Adipose tissue (tissue), 3 donors: ENCODE results near the gene NAV2. TPM values are rescaled to one million over a fixed set of nuclear protein-coding genes. Genes with fewer than 3 reads are reported as not detected.

Source experiments
- H3K27ac ChIP-seq: one replicate; pipeline ENCODE4 v1.5.1; 2013; ENCODE audit warnings: low read depth, low read length
- WGBS, 3 donors: extraction: QIAGEN DNeasy Blood & Tissue Kit; methylation state at CpG; one replicate each; pipeline ENCODE4 v1.1.7; 2013; 5-methylcytosine and 5-hydroxymethylcytosine counted together
- polyA plus RNA-seq, 3 donors: library from polyadenylated mRNA; stranded (reverse); fragments of 200-250 nt; gene quantifications; one replicate each; pipeline ENCODE4 v1.2.3, GENCODE V29; 2013
- donor health status: healthy with polysubstance abuse.
- donor health status: Bipolar disorder and iron deficiency.
- donor health status: healthy.

The NAV2 gene
- polyA plus RNA-seq, 3 donors = 3.9 to 5.1 (median 4.8) TPM

DNA sequence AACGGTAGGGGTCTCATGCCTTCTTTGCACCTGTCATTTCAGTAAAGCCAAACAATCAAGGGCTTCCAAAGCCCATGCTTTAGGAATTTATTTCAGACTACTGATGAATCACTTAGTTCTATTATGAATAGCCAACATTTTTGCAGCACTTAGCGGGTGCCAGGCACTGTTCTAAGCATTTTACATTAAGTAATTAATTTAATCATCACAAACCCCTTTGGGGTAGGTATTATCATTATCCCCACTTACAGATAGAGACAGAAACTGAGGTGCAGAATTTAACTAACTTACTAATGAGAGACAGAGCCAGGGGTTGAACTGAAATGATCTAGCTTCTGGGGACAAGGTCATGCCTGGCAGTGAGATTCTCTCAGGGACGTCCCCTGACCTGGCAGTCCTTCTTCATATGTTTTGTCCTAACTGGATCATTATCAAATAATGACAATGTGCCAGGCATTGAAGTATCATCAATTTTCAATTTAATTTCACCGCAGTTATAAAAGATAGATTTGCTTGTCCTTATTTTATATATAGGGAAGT is 31.7 kb upstream of the NAV2 start:
- no peak overlapping the region for H3K27ac ChIP-seq
- 63 to 75% (median 69%) methylated on average over 4 of the region's 4 CpGs for WGBS, 3 donors

DNA sequence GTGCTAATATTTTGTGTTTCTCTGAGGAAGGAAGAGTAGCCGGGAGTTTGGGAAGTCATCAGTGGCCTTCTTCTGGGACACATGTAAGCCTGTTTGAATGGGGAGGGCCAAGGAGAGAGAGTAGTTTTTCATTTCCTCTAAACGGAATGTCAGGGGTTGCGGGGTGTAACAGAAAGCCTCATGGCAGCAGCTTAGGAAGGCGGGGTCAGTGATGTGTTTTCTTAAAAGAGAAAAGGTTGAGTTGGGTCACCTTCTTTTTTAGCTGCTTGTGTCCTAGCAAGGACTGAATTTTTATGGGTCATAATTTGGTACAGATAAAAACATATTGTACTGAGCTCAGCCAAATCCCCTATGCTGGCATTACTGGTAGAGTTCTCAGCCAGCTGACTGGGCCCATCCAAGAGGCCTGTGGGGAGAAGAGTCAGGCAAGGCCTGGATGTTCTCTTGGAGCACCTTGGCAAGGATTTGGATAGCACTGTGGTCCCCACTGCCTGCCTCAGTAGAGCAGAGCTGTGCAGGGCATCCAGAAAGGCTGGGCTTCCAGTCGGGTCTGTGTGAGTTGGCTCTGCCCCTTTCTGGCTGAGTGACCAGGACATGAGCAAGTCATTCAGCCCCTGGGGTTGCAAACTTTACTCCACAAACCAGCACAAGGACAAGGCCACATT is 29.4 kb upstream of the NAV2 start:
- no peak overlapping the region for H3K27ac ChIP-seq
- 44 to 67% (median 53%) methylated on average over 5 of the region's 5 CpGs for WGBS, 3 donors

DNA sequence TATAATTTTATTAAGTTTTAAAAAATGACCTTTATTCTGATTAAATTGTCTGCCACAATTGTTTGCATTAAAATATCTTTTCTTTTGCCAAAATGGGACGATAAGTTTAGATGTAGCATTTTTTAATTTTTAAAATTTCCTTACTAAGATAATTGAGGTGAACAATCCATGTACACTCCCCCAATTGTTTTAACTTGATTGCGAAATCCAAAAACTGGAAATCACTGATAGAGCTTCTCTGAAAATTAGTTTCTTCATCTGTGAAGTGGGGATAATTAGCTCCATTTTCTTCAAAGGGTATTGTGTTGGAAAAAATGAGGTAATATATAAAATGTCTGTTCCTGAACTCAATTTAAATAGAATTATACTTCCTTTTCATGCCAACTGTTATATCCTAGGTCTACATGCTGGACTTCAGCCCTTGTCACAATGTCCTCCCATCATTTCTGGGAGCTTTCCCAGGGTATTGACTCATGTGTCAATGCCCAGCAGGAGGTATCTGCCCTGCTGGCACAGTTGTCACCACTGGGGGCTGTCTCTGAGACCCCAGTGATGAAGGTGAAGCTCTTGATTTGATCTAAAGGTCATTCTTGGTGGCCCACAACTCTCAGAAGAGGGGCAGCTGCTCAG is 28.7 kb upstream of the NAV2 start:
- no peak overlapping the region for H3K27ac ChIP-seq
- WGBS, 3 donors = 79 to 92% (median 84%) methylated on average over 2 of the region's 2 CpGs

DNA sequence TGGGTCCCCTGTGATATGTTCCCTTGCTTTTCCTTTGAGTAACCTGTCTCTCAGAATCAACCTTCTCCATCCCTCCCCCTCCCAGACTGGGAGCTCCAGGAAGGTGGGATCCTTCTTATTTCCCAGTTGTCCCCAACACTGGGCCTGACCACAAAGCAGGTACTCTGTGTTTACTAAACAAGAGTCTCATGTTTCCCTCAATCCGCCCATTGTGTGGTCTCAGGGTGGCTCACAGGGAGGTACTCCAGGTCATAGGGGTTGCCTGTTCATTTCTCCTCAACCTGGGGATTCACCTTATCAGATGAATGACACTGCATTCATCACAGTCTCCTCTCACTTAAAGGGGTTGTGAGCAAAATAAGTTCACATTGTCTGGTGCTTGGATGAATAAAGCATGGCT is 26.4 kb upstream of the NAV2 start:
- 46 to 92% (median 88%) methylated on average over 1 of the region's 1 CpG for WGBS, 3 donors

DNA sequence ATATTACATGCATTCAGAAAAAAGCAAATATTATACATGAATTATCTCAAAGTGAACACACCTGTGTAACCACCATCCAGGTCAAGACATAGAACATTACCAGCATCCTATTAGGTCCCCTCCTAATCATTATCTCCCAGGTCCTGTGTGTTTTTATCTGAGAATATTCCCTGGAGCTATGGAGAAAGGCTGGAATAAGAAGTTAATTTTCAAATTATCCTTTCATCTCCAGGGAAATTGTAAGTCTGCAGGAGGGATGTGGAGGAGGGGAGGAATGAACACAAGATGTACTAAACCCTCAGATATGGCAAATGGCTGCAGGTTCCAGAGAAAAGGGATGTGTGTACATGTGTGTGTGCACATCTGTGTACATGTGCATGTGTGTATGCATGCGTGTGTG is 25.2 kb upstream of the NAV2 start:
- whole genome bisulfite sequencing, 3 donors = 91 to 95% (median 93%) methylated on average over 1 of the region's 1 CpG
- H3K27ac ChIP-seq = no peak overlapping the region

More for the DNA sequence above, 26.4 kb upstream of the NAV2 start:
- no peak overlapping the region for H3K27ac ChIP-seq

DNA sequence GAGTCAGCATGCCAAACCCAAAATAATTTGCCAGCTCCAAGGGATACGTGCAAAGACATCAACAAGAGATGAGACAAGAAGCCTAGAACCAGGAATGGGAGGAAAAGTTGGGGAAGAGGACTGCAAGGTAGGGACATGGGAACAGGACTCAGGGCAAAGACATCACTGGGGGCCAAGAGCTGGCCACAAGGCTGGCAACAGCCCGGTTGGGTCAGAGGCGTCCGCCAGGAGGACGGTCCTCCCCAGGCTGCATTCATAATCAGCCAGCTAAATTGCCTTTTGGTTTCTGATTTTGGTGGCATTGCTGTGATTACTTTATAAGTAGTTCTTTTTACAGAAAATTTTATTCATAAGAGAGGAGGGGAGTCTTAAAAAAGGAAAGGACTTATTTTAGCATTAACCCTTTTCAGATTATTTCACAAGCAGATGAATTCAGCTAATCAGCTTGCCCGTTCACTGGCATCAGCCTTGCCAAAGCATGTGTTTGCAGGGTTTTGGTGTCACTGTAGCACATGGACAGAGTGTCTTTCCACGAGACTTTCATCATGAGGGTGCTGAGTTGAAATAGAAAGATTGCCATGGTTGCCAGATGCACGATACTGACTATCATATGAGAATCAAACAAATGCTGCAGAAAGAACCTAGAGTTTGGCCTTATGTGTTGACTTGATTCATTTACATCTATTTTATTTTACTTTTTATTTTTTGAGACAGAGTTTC is 23.2 kb upstream of the NAV2 start:
- H3K27ac ChIP-seq = no peak overlapping the region
- WGBS, 3 donors = 72 to 88% (median 87%) methylated on average over 8 of the region's 8 CpGs

DNA sequence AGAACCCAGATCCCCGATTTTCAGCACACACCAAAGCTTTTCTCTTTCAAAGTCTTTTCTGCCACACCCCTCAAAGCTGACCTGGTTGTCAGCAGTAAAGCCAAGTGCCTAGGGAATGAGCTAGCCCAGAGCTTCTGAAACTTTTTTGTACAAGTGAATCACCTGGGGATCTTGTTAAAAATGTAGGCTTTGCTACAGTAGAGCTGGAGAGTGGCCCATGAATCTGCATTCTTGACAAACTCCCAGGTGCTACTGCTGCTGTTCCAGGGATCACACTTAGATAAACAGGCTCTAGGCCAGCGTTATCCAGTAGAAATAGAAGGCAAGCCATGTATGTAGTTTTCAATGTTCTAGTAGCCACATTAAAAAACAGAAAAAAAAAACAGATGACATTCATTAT is 21.8 kb upstream of the NAV2 start:
- 63 to 90% (median 83%) methylated on average over 2 of the region's 2 CpGs for WGBS, 3 donors
- no peak overlapping the region for H3K27ac ChIP-seq

DNA sequence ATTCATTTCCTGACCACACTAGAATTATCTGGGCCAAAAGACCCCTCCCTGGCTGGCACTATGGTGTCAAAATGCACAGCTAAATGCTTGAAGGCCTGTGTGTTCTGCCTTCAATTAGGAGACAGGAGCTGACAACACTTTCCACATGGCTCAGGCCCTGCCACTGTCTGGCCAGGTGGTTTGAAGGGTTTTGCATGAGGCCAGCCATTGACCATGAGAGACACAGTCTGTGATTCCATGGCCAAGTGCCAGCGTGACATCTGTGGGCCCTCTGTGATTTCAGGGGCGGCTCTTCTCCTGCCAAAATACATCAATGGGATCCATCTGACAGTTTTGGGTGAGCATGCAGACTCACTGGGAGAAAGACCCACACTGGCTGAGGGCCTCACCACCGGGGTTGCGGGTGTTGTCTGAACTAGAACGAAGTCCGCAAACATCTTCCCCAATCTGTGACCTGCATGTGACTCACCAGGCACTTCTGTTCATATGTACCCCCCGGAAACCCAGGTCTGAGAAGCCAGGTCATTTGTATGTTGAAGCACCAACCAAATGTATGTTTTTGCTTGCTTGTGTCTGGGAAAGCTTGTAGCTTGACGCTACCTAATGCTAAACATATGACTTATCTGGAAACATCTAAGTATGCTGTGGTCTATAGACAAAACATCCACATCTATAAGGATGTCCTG is 20.7 kb upstream of the NAV2 start:
- 88 to 93% (median 89%) methylated on average over 8 of the region's 8 CpGs for WGBS, 3 donors
- H3K27ac ChIP-seq = no peak overlapping the region

DNA sequence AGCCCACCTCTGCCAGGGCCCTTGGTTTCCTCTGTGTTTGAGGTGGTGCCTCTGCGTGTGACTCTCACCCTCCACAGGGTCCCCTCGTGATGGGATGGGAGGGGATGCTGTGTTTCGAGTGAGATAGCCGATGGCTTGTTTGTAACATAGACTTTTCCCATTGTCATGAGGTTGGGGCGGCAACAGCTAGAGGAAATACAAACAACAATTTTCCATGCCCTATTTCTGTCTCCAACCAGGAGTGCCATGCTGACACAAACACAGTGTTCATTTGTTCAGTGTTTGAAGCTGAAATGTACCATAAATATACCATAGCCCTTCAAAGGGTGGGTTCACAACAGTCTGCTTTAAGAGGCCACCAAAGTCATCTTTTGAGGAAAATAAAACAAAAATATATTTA is 19.5 kb upstream of the NAV2 start:
- H3K27ac ChIP-seq = no peak overlapping the region
- WGBS, 3 donors = 76 to 90% (median 83%) methylated on average over 5 of the region's 5 CpGs

DNA sequence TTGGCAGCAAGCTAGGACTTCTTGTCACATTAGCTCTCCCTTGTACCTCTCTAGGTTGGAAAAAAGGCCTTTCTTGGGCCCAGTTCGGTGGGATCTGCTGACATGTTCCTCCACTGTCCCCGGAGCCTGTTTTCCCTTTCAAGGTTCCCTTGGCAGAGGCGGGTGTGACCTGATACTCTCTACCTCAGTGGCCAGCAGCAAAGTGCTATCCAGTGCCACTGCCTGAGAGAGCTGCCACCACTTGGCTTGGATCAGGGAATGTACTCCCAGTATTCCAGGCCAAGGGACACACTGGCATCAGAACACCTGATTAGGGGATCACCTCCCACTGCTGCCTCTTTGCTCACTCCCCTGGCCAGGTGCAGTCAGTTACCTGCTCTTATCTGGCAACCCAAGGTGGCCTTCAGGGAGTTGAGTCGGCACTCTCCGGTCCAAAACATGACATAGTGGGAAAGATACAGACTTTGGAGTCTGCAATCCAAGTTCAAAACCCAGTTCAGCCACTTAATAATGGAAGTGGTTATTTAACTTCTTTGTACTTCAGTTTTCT is 17.8 kb upstream of the NAV2 start:
- H3K27ac ChIP-seq = no peak overlapping the region
- 68 to 95% (median 93%) methylated on average over 5 of the region's 5 CpGs for WGBS, 3 donors

DNA sequence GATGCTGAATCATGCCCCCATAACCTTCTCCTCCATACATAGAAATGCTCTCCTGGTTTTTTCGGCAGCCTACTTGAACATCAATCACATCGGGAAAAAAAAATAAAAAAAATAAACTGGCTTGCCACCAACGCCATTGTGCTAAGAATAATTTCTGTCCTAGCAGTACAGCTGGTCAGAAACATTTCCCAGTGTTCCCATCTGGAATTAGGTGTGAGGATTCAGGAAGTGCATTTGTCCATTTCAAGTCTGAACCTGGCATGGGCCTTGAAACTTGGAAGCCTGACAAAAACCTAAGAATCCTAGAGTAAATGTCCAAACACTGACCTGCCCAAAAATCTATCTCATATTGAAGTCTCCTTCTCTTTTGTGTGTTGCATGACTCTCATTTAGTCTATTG is 16.6 kb upstream of the NAV2 start:
- 69 to 74% (median 70%) methylated on average over 3 of the region's 3 CpGs for WGBS, 3 donors
- H3K27ac ChIP-seq = no peak overlapping the region

DNA sequence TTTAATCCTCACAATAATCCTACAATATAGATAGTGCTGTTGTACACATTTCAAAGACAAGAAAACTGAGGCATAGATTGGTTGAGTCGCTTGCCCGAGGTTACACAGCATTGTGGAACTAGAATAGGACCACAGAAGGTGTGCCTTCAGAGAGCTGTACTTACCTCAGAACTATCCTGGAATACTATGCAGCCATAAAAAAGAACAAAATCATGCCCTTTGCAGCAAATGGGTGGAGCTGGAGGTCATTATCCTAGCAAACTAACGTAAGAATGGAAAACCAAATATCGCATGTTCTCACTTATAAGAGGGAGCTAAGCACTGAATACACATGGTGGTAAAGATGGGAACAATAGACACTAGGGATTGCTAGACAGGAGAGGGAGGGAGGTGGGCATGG is 15.7 kb upstream of the NAV2 start:
- WGBS, 3 donors = 96 to 98% (median 98%) methylated on average over 4 of the region's 4 CpGs

DNA sequence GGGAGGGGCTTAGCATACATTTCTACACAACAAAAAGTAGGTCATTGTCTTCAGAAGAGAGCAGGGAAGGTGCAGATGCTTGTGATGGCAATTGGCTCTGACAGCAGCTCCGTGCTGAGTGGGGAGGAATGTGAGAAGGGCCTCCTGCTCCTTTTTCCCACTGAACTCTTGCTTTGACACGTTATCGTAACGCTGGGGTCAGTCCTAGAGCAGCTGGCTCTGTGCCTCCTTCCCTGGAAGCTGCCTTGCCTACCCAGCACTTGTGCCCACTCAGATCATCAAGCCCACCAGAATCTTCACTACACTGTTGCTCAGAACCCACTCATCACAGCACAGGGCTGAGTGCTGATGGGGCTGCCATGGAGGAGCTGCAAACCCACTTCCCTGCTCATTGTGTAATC is 14.9 kb upstream of the NAV2 start:
- WGBS, 3 donors = 55 to 78% (median 64%) methylated on average over 4 of the region's 4 CpGs
- H3K27ac ChIP-seq = no peak overlapping the region

More for the DNA sequence above, 15.7 kb upstream of the NAV2 start:
- no peak overlapping the region for H3K27ac ChIP-seq

DNA sequence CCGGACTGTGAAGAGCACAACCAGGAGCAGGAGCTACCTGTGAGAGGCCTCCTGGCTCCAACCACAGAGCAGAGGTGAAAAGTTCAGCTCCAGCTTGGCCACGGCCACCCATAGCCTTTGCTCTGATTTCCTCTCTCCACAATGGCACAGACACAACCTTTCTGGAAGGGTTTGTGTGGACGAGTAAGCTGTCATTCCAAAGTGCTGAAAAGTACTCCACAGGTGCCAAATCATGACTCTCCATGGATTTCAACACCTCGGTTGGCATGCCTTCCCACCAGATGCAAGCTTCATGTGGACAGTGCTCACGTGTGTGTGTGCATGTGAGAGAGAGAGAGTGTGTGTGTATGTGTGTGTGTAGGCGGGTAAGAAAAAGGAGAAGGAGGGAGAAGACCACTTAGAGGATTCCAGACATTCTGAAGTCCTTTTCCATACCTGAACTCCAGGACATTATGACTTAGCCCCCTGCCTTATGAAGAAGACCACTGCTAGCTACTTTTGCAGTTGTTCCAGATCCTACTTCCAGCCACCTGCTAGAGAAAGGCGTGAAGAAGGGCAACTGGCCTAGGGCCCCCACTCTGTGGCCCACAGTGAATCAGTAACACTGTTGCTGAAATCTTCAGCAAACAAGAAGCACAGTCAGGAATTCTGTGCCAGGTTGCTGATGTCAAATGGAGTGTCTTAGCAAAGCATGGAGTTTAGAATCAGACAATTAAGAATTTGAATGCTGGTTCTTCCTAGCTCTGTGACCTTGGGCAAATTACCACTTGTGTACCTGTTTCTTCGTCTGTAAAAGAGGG is 13.9 kb upstream of the NAV2 start:
- 71 to 77% (median 71%) methylated on average over 8 of the region's 8 CpGs for WGBS, 3 donors

DNA sequence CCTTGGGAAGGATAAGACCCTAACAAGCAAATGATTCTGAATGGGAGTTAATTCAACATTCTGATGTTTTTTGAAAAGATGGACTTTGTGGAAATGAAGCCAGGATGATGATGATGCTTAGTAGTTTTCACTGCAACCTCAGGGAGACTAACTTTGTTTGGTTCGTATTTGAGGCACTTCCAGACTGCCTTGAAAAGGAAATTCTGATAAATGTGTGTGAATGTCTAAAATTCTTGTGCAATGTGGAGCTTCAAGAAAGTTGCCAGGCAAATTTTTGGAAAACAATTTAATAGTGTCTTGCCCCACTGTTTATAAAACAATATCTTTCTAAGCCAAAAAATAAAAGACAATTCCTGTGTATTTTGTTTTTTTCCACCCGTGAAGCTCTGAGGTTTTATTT is 11.2 kb upstream of the NAV2 start:
- 34 to 45% (median 45%) methylated on average over 2 of the region's 2 CpGs for WGBS, 3 donors
- H3K27ac ChIP-seq = no peak overlapping the region

More for the DNA sequence above, 13.9 kb upstream of the NAV2 start:
- no peak overlapping the region for H3K27ac ChIP-seq

DNA sequence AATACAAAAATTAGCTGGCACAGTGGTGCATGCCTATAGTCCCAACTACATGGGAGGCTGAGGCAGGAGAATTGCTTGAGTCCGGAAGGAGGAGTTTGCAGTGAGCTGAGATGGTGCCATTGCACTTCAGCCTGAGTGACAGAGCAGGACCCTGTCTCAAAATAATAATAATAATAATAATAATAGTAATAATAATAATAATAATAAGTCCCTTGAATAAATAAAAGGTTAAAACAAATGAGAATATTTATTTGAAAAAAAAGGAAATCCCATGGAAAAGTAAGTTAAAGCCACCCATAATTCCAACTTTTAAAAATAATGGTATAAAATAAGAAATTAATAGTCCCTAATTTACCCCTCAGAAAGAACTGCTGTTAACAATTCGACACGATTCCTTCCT is 10.0 kb upstream of the NAV2 start:
- 95 to 97% (median 97%) methylated on average over 3 of the region's 3 CpGs for WGBS, 3 donors
- H3K27ac ChIP-seq = no peak overlapping the region

DNA sequence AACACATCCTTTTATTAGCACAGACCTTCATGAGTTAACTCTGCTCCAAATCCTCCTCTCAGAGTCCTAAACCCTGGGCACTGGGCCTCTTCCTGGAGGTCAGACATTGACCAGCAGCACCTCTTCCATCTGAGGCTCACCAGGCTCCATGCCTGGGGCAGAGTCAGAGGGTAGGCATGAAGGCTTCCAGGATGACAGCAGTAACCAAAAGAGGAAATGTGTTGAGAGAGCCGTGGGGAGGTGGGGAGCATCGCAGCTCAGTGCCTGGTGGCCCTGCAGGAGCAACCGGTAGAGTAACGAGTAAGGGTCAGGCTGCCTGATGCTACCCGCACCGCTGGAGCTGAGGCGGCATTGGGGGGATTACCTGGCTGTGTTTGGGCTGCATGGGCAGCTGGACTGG is 9.4 kb upstream of the NAV2 start:
- WGBS, 3 donors = 73 to 77% (median 75%) methylated on average over 7 of the region's 7 CpGs
- no peak overlapping the region for H3K27ac ChIP-seq

DNA sequence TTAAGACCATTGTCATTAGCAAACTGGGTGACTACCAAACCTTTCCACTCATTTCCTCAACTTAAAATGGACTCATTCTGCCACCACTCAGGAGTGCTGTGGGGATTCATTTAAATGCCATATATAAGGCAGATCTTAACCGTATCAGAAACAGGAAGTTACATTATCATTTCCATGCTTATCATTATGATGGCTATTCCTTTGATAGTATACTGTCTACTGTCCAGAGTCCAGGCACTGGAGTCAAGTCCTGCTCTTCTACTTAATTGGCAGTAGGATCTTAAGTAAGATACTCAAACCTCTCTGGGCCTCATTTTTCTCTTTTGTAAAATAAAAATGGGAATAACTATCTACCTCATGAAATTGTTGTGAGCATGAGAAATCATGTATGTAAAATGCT is 8.4 kb upstream of the NAV2 start:
- 41 to 87% (median 48%) methylated on average over 1 of the region's 1 CpG for WGBS, 3 donors
- no peak overlapping the region for H3K27ac ChIP-seq
